Stromal cell of bone marrow (primary cell): ENCODE results near the gene CATSPERD.

Source experiments
- DNase-seq: peaks from one replicate; pipeline ENCODE4 v3.0.0-alpha.2; 2012; ENCODE audit warnings: low read depth

CATSPERD gene

GRCh38 chr19:5785423-5785822, 65.0 kb downstream of the CATSPERD start:
- no peak for DNase-seq

- no peak for DNase-seq
Observed at GRCh38 chr19:5786593-5787408, 66.4 kb downstream of the CATSPERD start.

- no peak for DNase-seq
Observed at GRCh38 chr19:5787409-5788182, 67.2 kb downstream of the CATSPERD start.

- DNase-seq, result no peak
Observed at GRCh38 chr19:5788422-5788821, 68.0 kb downstream of the CATSPERD start.

- no peak for DNase-seq
Observed at GRCh38 chr19:5789351-5789761, 68.9 kb downstream of the CATSPERD start.

- no peak for DNase-seq
Observed at GRCh38 chr19:5789886-5790558, 69.6 kb downstream of the CATSPERD start.

GRCh38 chr19:5790559-5791520, 70.4 kb downstream of the CATSPERD start, which contains the start of gene DUS3L:
Gene DUS3L (minus strand): TSS chr19:5791163. CDS start chr19:5791141, 22 bp downstream.
- DNase-seq, result peak; percentile 95

GRCh38 chr19:5792224-5792623, 71.8 kb downstream of the CATSPERD start:
- DNase-seq, result no peak

- DNase-seq, result no peak
Observed at GRCh38 chr19:5793188-5793587, 72.8 kb downstream of the CATSPERD start.

GRCh38 chr19:5795382-5795919, 75.0 kb downstream of the CATSPERD start:
- no peak for DNase-seq

- no peak for DNase-seq
Observed at GRCh38 chr19:5798244-5798643, 77.8 kb downstream of the CATSPERD start.

GRCh38 chr19:5799247-5800241, 79.1 kb downstream of the CATSPERD start:
- DNase-seq, result no peak

GRCh38 chr19:5800361-5801270, 80.2 kb downstream of the CATSPERD start:
- no peak for DNase-seq

- no peak for DNase-seq
Observed at GRCh38 chr19:5801796-5802619, 81.6 kb downstream of the CATSPERD start.

- DNase-seq, result no peak
Observed at GRCh38 chr19:5803441-5803751, 83.0 kb downstream of the CATSPERD start.

- DNase-seq, result peak; percentile 56
Observed at GRCh38 chr19:5803752-5804515, 83.5 kb downstream of the CATSPERD start.
